Activated B cell treated with CpG ODN at 0.5 μM for 24 hours (primary cell): ENCODE data around the gene OPN4. TPM values are rescaled to one million over a fixed set of nuclear protein-coding genes. Genes with fewer than 3 reads are reported as not detected.

Source experiments
- ATAC-seq: fragments of 200-7000 bp; cut with Tn5 transposase; one replicate; pipeline ENCODE4 v1.10.0; 2021; ENCODE audit warnings: low read depth, mild to moderate bottlenecking, moderate library complexity
- CTCF ChIA-PET: fragments of 350-600 bp; sonication (Branson Sonifier 250); formaldehyde crosslinking; loops from one replicate; lab custom pipeline; 2021; ENCODE audit warnings: antibody characterized with exemption; lab: Charles Lee
- POLR2A ChIA-PET: fragments of 350-600 bp; sonication (Branson Sonifier 250); formaldehyde crosslinking; loops from one replicate; lab custom pipeline; 2021; ENCODE audit warnings: antibody characterized with exemption; lab: Charles Lee
- DNase-seq: peaks from one replicate; pipeline ENCODE4 v3.0.0; 2022
- H3K27ac Mint-ChIP-seq: one replicate; pipeline ENCODE4 v1.8.0; 2020; ENCODE audit warnings: mixed read lengths
- H3K27me3 Mint-ChIP-seq: one replicate; pipeline ENCODE4 v1.8.0; 2021; ENCODE audit warnings: mixed read lengths
- H3K36me3 Mint-ChIP-seq: one replicate; pipeline ENCODE4 v1.8.0; 2021; ENCODE audit warnings: low read depth, mixed read lengths
- H3K4me1 Mint-ChIP-seq: one replicate; pipeline ENCODE4 v1.8.0; 2021; ENCODE audit warnings: mixed read lengths
- H3K4me3 Mint-ChIP-seq: one replicate; pipeline ENCODE4 v1.8.0; 2020; ENCODE audit warnings: mild to moderate bottlenecking, mixed read lengths
- H3K9me3 Mint-ChIP-seq: one replicate; pipeline ENCODE4 v1.8.0; 2020; ENCODE audit warnings: mixed read lengths
- CTCF ChIP-seq: fragments of 200-600 bp; IDR thresholded peaks from one replicate; pipeline ENCODE4 v1.8.0; 2022; ENCODE audit warnings: antibody characterized with exemption, mild to moderate bottlenecking
- intact Hi-C: fragments of 100-400 bp; cut with micrococcal nuclease; formaldehyde crosslinking; loops from one replicate; pipeline ENCODE4 v1.15.1; 2024
- total RNA-seq: library from RNA; stranded (reverse); gene quantifications from 2 replicates; pipeline ENCODE4 v1.2.3, GENCODE V29; 2022

The OPN4 gene
- total RNA-seq, 1 donor from 2014 or later = not detected

- no peaks in the 10 kb centered on the region for H3K36me3 Mint-ChIP-seq
- intact Hi-C loops = no loop called here
- ATAC-seq = no peak
- POLR2A ChIA-PET = no interaction called here
- peaks cover 12% of the 10 kb centered on the region for H3K4me1 Mint-ChIP-seq
- peaks cover 9% of the 10 kb centered on the region for H3K27me3 Mint-ChIP-seq
- CTCF ChIA-PET = no interaction called here
- TF ChIP-seq CTCF = no peak
- no peak overlapping the region for H3K27ac Mint-ChIP-seq
- no peak for DNase-seq
- H3K9me3 Mint-ChIP-seq = no peaks in the 10 kb centered on the region
- H3K4me3 Mint-ChIP-seq = no peak overlapping the region
These were observed 16.5 kb downstream of the OPN4 start for GRCh38 chr10:86670876-86671275.

GRCh38 chr10:86671419-86671818 lies 17.1 kb downstream of the OPN4 start:
- H3K4me3 Mint-ChIP-seq = no peak overlapping the region
- no peaks in the 10 kb centered on the region for H3K9me3 Mint-ChIP-seq
- peaks cover 12% of the 10 kb centered on the region for H3K4me1 Mint-ChIP-seq
- H3K27ac Mint-ChIP-seq = no peak overlapping the region
- ChIA-PET POLR2A (no interaction called here), CTCF (no interaction called here)
- TF ChIP-seq CTCF = no peak
- DNase-seq (no peak), ATAC-seq (no peak)
- peaks cover 9% of the 10 kb centered on the region for H3K27me3 Mint-ChIP-seq
- no peaks in the 10 kb centered on the region for H3K36me3 Mint-ChIP-seq
- intact Hi-C loops = no loop called here

- DNase-seq (no peak), ATAC-seq (no peak)
- intact Hi-C loops = no loop called here
- ChIA-PET POLR2A (no interaction called here), CTCF (no interaction called here)
- H3K4me3 Mint-ChIP-seq = no peak overlapping the region
- no peak for TF ChIP-seq CTCF
- H3K4me1 Mint-ChIP-seq = peaks cover 12% of the 10 kb centered on the region
- peaks cover 9% of the 10 kb centered on the region for H3K27me3 Mint-ChIP-seq
- H3K9me3 Mint-ChIP-seq = no peaks in the 10 kb centered on the region
- H3K36me3 Mint-ChIP-seq = no peaks in the 10 kb centered on the region
- no peak overlapping the region for H3K27ac Mint-ChIP-seq
These were observed 17.8 kb downstream of the OPN4 start for GRCh38 chr10:86671985-86672710.

GRCh38 chr10:86673216-86673826 lies 19.0 kb downstream of the OPN4 start:
- ChIA-PET CTCF (interaction anchor here (1.4 kb wide), 1 partner anchor 226 kb away, joined by 4 read pairs; no protein-coding TSS in a partner anchor), POLR2A (no interaction called here)
- Mint-ChIP-seq H3K4me1 (peaks cover 10% of the 10 kb centered on the region), H3K27ac (no peak overlapping the region), H3K9me3 (no peaks in the 10 kb centered on the region), H3K4me3 (no peak overlapping the region), H3K27me3 (peaks cover 7% of the 10 kb centered on the region), H3K36me3 (no peaks in the 10 kb centered on the region)
- intact Hi-C loops = no loop called here
- ATAC-seq (no peak), DNase-seq (no peak)
- TF ChIP-seq CTCF = no peak

- H3K4me3 Mint-ChIP-seq = no peak overlapping the region
- H3K36me3 Mint-ChIP-seq = no peaks in the 10 kb centered on the region
- ChIA-PET POLR2A (no interaction called here), CTCF (interaction anchor here (1.4 kb wide), 1 partner anchor 225 kb away, joined by 4 read pairs; no protein-coding TSS in a partner anchor)
- ATAC-seq = no peak
- H3K27ac Mint-ChIP-seq = no peak overlapping the region
- no peak for DNase-seq
- H3K9me3 Mint-ChIP-seq = no peaks in the 10 kb centered on the region
- H3K27me3 Mint-ChIP-seq = peaks cover 7% of the 10 kb centered on the region
- H3K4me1 Mint-ChIP-seq = peaks cover 9% of the 10 kb centered on the region
- intact Hi-C loops = no loop called here
- no peak for TF ChIP-seq CTCF
These were observed 19.7 kb downstream of the OPN4 start for GRCh38 chr10:86673827-86674581.
